GM18858 (cell line): ENCODE results near the gene YWHAE.
"Not testable (repeated sequence)": the region's sequence is repeated elsewhere in the genome, so short reads cannot be mapped to it uniquely, and the experiment has no call there.

Experiments
- ATAC-seq: cut with Tn5 transposase; IDR thresholded peaks from one replicate; pipeline ENCODE4 v1.9.1; 2021; ENCODE audit not compliant: unreplicated experiment

Gene YWHAE

DNA sequence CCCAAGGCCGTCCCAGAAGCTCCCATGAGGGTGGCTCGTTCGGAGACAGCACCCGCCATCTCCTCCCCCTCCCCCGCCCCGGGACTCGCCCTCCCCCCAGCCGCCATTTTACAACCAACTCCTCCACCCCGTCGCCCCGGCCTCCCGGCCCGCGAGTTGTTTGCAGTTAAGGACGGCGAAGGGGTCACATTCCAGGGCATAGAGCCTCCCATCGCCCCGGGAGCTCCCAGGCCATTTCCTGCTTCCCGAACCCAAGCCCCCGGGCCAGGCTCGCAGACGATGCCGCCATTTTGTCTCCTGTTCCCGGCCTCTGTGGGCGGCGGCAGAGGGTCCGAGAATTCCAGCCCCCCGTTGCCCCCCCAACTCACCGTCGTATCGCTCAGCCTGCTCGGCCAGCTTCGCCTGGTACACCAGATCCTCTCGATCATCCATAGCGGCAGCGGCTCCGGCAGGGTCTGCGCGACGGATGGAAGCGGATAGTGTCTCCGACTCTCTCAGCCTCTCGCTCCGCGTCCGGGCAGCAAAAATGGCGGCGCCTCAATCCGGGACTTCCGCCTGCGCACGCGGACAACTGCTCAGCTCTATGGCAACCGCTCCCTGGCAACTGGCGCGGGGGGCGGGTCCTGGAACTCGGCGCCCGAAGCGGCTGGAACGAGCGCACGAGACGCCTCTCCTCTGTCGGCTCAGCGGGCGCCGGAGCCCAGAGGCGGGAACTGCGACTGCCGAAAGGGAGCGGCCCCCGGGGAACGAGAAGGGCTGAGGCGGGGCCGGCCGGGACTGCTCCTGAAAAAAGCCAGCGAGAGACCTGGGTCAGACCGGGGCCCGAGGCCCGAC lies at the start of gene YWHAE:
YWHAE (minus strand) TSS at position 544 of the 834 bp plus-strand sequence; CDS start at position 432, 112 bp downstream.
- ATAC-seq = peak; percentile 64

DNA sequence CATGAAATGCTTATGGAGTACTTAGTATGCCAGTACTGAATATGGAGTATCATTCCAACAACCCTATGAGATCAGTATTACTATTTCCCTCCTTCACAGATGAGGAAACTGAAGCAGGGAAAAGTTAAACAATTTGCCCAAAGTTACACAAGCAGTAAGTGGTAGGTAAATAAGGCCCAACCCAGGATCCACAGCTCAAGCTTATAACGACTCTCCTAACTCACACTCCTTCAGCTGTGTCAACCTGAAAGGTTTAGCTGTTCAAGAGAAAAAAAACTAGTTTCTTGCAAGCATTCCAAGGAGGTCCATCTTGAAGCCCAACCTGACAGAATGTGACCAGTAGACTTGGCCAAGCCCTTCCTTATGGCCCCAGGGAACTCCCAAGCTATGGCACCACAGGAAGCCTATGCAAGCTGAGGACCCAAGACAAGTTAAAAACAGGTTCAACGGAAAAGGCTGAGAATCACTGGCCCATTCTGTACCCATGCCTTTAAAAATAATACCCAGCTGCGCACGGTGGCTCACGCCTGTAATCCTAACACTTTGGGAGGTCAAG lies 49.5 kb upstream of the YWHAE start:
- ATAC-seq = no peak

DNA sequence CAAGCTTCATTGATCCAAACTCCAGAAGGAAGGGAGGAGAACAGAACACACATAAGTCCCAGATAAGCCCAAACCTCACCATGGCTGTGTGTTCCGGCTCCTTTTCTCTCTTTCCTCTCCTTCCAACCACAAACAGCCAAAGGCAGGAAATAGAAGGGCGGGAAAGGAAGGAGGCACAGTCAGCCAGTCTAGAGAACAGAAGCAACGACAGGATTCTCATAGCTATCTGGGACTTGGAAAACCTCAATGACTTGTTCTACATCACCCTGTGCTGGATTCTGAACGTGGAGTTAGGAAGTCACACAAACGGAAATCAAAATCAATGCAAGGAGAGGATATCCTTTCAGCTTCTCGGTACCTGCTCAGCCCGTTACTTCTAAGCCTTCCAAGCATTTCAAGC lies 47.0 kb upstream of the YWHAE start:
- no peak for ATAC-seq

DNA sequence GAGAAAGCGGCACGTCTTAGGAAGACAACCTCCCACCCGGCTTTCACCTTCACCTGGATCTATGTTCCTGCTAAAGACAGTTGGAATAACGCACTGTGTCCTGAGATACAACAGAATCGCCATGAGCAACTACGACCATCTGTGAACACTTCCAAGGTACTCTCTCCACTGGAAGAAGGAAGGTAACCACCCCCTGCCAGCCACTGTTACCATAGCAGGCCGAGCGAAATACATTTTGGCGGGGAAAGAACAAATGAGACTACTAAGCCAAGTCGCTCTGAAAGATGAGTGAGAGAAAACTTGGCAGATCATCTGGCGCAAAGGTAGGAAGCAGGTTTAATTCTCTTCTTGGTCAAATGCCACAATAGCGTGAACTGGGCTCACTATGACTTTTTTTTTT lies 46.2 kb upstream of the YWHAE start:
- no peak for ATAC-seq

DNA sequence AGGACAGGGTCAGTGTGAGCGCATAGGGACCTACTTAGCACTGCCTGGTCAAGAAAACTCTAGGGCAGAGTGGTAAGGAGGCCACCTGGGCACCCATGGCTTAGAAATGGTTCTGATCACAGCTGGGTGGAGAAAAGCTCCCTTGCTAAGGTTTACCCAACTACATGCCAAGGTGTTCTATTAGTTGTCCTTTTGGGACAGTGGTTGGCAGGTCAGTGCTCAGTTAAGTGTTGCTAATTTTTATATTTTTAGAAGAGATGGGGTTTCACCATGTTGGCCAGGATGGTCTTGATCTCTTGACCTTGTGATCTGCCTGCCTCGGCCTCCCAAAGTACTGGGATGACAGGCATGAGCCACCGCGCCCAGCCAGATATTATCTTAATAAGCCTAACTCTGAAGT lies 45.7 kb upstream of the YWHAE start:
- not testable (repeated sequence) for ATAC-seq

DNA sequence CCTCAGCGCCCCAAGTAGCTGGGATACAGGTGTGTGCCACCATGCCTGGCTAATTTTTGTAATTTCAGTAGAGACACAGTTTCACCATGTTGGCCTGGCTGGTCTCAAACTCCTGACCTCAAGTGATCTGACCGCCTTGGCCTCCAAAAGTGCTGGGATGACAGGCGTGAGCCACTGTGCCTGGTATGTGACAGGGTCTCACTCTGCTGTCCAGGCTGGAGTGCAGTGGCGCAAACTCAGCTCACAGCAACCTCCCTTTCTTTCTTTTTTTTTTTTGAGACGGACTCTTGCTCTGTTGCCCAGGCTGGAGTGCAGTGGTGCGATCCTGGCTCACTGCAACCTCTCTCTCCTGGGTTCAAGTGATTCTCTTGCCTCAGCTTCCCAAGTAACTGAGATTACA lies 42.7 kb upstream of the YWHAE start:
- not testable (repeated sequence) for ATAC-seq

DNA sequence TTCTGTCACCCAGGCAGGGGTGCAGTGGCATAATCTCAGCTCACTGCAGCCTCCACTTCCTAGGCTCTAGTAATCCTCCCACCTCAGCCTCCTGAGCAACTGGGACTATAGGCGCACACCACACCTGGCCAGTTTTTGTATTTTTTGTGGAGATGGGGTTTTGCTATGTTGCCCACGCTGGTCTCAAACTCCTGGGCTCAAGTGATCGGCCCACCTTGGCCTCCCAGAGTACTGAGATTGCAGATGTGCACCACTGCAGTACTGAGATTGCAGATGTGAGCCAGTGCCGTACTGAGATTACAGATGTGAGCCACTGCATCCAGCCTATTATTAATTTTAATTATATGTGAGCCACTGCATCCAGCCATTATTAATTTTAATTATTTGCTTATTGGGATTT lies 42.2 kb upstream of the YWHAE start:
- ATAC-seq = no peak

DNA sequence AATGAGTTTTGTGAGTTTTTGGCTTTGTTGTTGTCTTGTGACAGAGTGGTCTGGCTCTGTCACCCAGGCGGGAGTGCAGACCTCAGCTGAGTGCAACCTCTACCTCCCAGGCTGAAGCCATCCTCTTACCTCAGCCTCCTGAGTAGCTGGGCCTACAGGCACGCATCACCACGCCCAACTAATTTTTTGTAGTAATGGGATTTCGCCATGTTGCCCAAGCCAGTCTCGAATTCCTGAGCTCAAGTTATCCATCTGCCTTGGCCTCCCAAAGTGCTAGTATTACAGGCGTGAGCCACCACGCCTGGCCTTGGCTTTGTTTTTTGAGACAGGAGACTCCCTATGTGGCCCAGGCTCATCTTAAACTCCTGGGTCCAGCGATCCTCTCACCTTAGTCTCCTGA lies 40.9 kb upstream of the YWHAE start:
- ATAC-seq = no peak

DNA sequence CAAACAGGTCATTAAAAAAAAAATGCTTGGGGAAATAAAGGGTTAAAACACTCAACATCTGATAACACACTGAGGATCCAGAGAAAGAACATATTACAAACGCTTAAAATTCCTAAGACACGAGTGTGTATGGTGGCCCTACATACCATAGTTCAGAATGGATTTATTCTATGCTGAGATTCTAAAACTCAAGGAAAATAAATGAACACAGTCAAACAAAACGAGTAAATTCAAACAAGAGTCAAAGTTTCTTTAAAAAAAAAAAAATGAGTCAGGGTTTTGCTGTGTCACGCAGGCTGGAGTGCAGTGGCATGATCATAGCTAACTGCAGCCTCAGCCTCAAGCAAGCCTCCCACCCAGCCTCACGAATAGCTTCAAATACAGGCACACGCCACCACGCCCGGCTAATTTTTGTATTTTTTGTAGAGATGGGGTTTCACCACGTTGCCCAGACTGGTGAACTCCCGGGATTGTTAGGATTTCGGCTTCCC lies 38.6 kb upstream of the YWHAE start:
- ATAC-seq = no peak

GRCh38 chr17:1435326-1435725 lies 35.3 kb upstream of the YWHAE start:
- no peak for ATAC-seq

GRCh38 chr17:1434150-1434549 lies 34.1 kb upstream of the YWHAE start:
- no peak for ATAC-seq

- ATAC-seq = no peak
These were observed 31.6 kb upstream of the YWHAE start for GRCh38 chr17:1431631-1432104.

- ATAC-seq = no peak
These were observed 23.6 kb upstream of the YWHAE start for GRCh38 chr17:1423456-1424135.

GRCh38 chr17:1422885-1423284 lies 22.9 kb upstream of the YWHAE start:
- ATAC-seq = no peak

DNA sequence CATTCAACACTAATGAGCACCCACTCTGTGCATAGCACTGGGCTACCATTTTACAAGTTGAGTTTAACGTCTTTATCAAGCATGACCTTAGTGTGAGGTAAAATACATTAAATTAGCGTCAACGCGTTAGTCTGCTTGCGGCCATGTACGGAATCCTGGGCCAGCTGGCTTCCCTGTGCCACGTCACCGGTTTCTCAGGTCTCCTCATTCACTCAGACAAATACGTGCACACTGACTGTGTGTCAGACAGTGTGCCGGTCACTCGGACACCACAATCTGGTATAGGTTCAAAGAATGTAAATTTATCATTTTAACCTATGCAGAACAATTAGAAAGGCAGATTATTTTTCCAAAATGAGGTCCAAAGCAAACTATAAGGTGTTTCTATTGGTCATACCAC lies 21.4 kb upstream of the YWHAE start:
- no peak for ATAC-seq

- no peak for ATAC-seq
These were observed 21.0 kb upstream of the YWHAE start for GRCh38 chr17:1420981-1421380.

DNA sequence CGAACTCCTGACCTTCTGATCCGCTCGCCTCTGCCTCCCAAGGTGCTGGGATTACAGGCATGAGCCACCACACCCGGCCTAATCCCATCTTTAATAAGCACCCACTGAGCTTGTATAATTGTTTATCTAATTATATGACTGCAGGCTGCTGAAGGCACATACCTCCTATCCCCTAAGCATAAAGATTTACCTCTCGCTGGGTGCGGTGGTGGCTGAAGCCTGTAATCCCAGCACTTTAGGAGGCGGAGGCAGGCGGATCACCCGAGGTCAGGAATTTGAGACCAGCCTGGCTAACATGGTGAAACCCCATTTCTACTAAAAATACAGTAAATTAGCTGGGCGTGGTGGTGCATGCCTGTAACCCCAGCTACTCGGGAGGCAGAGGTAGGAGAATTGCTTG lies 20.1 kb upstream of the YWHAE start:
- ATAC-seq = no peak

GRCh38 chr17:1418476-1418875 lies 18.5 kb upstream of the YWHAE start:
- ATAC-seq = not testable (repeated sequence)

- ATAC-seq = no peak
These were observed 16.4 kb upstream of the YWHAE start for GRCh38 chr17:1416414-1416813.

GRCh38 chr17:1414634-1415033 lies 14.6 kb upstream of the YWHAE start:
- no peak for ATAC-seq

- no peak for ATAC-seq
These were observed 14.1 kb upstream of the YWHAE start for GRCh38 chr17:1414001-1414574.
